ENCODE measurements around the gene PGRMC1. TPM values are rescaled to one million over a fixed set of nuclear protein-coding genes. Genes with fewer than 3 reads are reported as not detected.
A peak's percentile ranks its signal among the peaks of the same experiment; 100 is the strongest.
"Not testable (repeated sequence)": the region's sequence is repeated elsewhere in the genome, so short reads cannot be mapped to it uniquely, and the experiment has no call there.

The PGRMC1 gene
- total and polyA plus RNA-seq, 9 of the 15 experiments (the other 6 are each of a cell fraction or from before 2014, with no cell fraction given), result 27.4 to 115 (median 90.3) TPM

DNA sequence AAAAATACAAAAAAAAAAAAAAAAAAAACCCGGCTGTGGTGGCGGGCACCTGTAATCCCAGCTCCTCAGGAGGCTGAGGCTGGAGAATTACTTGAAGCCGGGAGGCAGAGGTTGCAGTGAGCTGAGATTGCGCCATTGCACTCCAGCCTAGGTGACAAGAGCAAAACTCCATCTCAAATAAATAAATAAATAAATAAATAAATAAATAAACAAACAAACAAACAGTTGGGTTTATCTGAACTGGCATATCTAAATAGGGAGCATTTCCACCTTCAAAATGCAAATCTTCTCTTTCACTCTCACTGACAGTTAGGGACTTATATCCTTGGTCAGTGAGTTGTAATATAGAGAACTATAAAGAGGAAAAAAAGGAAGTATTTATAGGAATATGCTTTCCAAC lies 46.3 kb downstream of the PGRMC1 start:
- H3K9me3 ChIP-seq (replicated peaks; ENCODE audit: control insufficient read depth, insufficient read depth, low read depth, low read length); H4K20me1 ChIP-seq (replicated peaks; ENCODE audit: control insufficient read depth, insufficient read depth, low read length); H2AFZ ChIP-seq (ENCODE audit: low read depth, low read length); H3K4me1 ChIP-seq (replicated peaks in 1 of 2; ENCODE audit: control insufficient read depth in 2 of 2, insufficient read depth in 2 of 2, low read length in 2 of 2); FAIRE-seq; in situ Hi-C loops (cut with MboI); H3K36me3 ChIP-seq (ENCODE audit: control insufficient read depth, insufficient read depth, low read length); DNase-seq (ENCODE audit: extremely low read depth in 1 of 4, low spot score in 3 of 4); H3K4me2 ChIP-seq (ENCODE audit: insufficient read depth, low read length); intact Hi-C loops (cut with micrococcal nuclease); H3K4me3 ChIP-seq; ATAC-seq; H3K79me2 ChIP-seq (ENCODE audit: control insufficient read depth, insufficient read depth, low read length); BruUV-seq (replicated peaks); H3K9me1 ChIP-seq (ENCODE audit: control insufficient read depth, insufficient read depth, low read length); CTCF ChIA-PET (ENCODE audit: low intra/inter-chr PET ratio); H3K9ac ChIP-seq (ENCODE audit: insufficient read depth in 1 of 2, low read depth in 2 of 2, low read length in 2 of 2); H3K27ac ChIP-seq (ENCODE audit: extremely low read depth, low read depth, low read length): not testable (repeated sequence)
- peaks cover 2 to 11% of the 10 kb centered on the region in 2 experiments; a peak in 2 of 5 replicates for H3K27me3 ChIP-seq (ENCODE audit: control insufficient read depth in 2 of 2, insufficient read depth in 2 of 2, low read length in 2 of 2)
- POLR2A ChIA-PET, result interaction anchor here (0.6 kb wide), 1 partner anchor 52 kb away, joined by 3 read pairs; no protein-coding TSS in a partner anchor
- 14% methylated on average over 1 of the region's 4 CpGs for WGBS (ENCODE audit: insufficient coverage, low coverage, missing lambda C conversion rate)

DNA sequence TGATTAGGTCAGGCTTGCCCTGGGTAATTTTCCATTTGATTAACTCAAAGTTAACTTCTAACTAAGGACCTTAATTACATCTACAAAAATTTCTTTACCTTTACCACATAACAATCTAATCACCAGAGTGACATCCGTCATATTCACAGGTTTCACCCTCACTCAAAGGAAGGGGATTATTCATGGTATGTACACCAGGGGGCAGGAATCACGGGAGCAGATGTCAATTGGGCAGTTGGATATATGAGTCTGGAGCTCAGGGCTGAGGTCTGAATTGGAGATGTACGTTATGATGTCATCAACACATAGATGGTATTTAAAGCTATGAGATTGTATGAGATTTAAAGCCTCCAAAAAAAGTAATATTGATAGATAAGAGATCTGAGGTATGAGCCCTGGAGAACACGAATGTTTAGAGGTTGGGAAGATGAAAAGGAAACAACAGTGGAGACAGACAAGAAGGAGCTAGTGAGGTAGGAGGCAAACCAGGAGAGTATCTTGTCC lies 52.9 kb downstream of the PGRMC1 start:
- 0% methylated on average over 4 of the region's 4 CpGs for WGBS (ENCODE audit: insufficient coverage, low coverage, missing lambda C conversion rate)
- intact Hi-C loops (cut with micrococcal nuclease), result no loop called here
- TF ChIP-seq, protein P1, sequence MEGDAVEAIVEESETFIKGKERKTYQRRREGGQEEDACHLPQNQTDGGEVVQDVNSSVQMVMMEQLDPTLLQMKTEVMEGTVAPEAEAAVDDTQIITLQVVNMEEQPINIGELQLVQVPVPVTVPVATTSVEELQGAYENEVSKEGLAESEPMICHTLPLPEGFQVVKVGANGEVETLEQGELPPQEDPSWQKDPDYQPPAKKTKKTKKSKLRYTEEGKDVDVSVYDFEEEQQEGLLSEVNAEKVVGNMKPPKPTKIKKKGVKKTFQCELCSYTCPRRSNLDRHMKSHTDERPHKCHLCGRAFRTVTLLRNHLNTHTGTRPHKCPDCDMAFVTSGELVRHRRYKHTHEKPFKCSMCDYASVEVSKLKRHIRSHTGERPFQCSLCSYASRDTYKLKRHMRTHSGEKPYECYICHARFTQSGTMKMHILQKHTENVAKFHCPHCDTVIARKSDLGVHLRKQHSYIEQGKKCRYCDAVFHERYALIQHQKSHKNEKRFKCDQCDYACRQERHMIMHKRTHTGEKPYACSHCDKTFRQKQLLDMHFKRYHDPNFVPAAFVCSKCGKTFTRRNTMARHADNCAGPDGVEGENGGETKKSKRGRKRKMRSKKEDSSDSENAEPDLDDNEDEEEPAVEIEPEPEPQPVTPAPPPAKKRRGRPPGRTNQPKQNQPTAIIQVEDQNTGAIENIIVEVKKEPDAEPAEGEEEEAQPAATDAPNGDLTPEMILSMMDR (IDR thresholded peaks at IDR 0.05 in 2 of 3, conservative IDR thresholded peaks at IDR 0.05 in 1 of 3; ENCODE audit: insufficient read depth in 2 of 3, low read depth in 1 of 3, low read length in 3 of 3), result peak in 2 of 3 experiments; percentile 19 to 28; a peak in 1 of 6 replicates
- TF ChIP-seq, protein P2, sequence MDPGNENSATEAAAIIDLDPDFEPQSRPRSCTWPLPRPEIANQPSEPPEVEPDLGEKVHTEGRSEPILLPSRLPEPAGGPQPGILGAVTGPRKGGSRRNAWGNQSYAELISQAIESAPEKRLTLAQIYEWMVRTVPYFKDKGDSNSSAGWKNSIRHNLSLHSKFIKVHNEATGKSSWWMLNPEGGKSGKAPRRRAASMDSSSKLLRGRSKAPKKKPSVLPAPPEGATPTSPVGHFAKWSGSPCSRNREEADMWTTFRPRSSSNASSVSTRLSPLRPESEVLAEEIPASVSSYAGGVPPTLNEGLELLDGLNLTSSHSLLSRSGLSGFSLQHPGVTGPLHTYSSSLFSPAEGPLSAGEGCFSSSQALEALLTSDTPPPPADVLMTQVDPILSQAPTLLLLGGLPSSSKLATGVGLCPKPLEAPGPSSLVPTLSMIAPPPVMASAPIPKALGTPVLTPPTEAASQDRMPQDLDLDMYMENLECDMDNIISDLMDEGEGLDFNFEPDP (CRISPR knock-in tag; IDR thresholded peaks at IDR 0.05), result no peak
- TF ChIP-seq, protein P3, sequence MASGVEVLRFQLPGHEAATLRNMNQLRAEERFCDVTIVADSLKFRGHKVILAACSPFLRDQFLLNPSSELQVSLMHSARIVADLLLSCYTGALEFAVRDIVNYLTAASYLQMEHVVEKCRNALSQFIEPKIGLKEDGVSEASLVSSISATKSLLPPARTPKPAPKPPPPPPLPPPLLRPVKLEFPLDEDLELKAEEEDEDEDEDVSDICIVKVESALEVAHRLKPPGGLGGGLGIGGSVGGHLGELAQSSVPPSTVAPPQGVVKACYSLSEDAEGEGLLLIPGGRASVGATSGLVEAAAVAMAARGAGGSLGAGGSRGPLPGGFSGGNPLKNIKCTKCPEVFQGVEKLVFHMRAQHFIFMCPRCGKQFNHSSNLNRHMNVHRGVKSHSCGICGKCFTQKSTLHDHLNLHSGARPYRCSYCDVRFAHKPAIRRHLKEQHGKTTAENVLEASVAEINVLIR (CRISPR knock-in tag; IDR thresholded peaks at IDR 0.05), result no peak
- TF ChIP-seq COPS2 (conservative IDR thresholded peaks at IDR 0.05) (no peak), NFE2L1 (tag; IDR thresholded peaks at IDR 0.05; ENCODE audit: borderline replicate concordance, low read depth) (no peak), YBX1 (IDR thresholded peaks at IDR 0.05) (no peak)
- TF ChIP-seq, protein P4, sequence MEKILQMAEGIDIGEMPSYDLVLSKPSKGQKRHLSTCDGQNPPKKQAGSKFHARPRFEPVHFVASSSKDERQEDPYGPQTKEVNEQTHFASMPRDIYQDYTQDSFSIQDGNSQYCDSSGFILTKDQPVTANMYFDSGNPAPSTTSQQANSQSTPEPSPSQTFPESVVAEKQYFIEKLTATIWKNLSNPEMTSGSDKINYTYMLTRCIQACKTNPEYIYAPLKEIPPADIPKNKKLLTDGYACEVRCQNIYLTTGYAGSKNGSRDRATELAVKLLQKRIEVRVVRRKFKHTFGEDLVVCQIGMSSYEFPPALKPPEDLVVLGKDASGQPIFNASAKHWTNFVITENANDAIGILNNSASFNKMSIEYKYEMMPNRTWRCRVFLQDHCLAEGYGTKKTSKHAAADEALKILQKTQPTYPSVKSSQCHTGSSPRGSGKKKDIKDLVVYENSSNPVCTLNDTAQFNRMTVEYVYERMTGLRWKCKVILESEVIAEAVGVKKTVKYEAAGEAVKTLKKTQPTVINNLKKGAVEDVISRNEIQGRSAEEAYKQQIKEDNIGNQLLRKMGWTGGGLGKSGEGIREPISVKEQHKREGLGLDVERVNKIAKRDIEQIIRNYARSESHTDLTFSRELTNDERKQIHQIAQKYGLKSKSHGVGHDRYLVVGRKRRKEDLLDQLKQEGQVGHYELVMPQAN (IDR thresholded peaks at IDR 0.05; ENCODE audit: borderline replicate concordance), result no peak
- H3K36me3 ChIP-seq (ENCODE audit: control insufficient read depth, insufficient read depth, low read length), result no peaks in the 10 kb centered on the region
- no peak overlapping the region for H3K4me3 ChIP-seq
- H3K4me2 ChIP-seq (ENCODE audit: insufficient read depth, low read length), result no peak overlapping the region
- BruUV-seq (replicated peaks), result no TSS peak
- DNase-seq (ENCODE audit: extremely low read depth in 1 of 4, low spot score in 3 of 4), result peak in 1 of 4 experiments; percentile 4
- H2AFZ ChIP-seq (ENCODE audit: low read depth, low read length), result no peak overlapping the region
- H3K79me2 ChIP-seq (ENCODE audit: control insufficient read depth, insufficient read depth, low read length), result no peaks in the 10 kb centered on the region
- no peaks in the 10 kb centered on the region; a peak in 1 of 5 replicates for H3K27me3 ChIP-seq (ENCODE audit: control insufficient read depth in 2 of 2, insufficient read depth in 2 of 2, low read length in 2 of 2)
- H3K27ac ChIP-seq (ENCODE audit: extremely low read depth, low read depth, low read length), result no peak overlapping the region
- ChIA-PET CTCF (ENCODE audit: low intra/inter-chr PET ratio) (no interaction called here), POLR2A (no interaction called here)
- ATAC-seq, result no peak
- FAIRE-seq, result no peak
- H3K9me3 ChIP-seq (replicated peaks; ENCODE audit: control insufficient read depth, insufficient read depth, low read depth, low read length), result no peaks in the 10 kb centered on the region
- H3K9me1 ChIP-seq (ENCODE audit: control insufficient read depth, insufficient read depth, low read length), result no peaks in the 10 kb centered on the region
- no peaks in the 10 kb centered on the region for H4K20me1 ChIP-seq (replicated peaks; ENCODE audit: control insufficient read depth, insufficient read depth, low read length)
- H3K9ac ChIP-seq (ENCODE audit: insufficient read depth in 1 of 2, low read depth in 2 of 2, low read length in 2 of 2), result no peak overlapping the region
- no peaks in the 10 kb centered on the region for H3K4me1 ChIP-seq (replicated peaks in 1 of 2; ENCODE audit: control insufficient read depth in 2 of 2, insufficient read depth in 2 of 2, low read length in 2 of 2)
- in situ Hi-C loops (cut with MboI), result no loop called here

All from K562 (cell line).